Measurements from ENCODE around the gene CCDC28A. TPM values are rescaled to one million over a fixed set of nuclear protein-coding genes. Genes with fewer than 3 reads are reported as not detected.
A peak's percentile ranks its signal among the peaks of the same experiment; 100 is the strongest.

Gene CCDC28A
- total RNA-seq, 4 donors from 2014 or later = 7.9 to 28.9 (median 15.3) TPM

GRCh38 chr6:138811866-138812265, 38.3 kb downstream of the CCDC28A start:
- H3K4me3 ChIP-seq = no peak overlapping the region
- H3K9me3 ChIP-seq = no peaks in the 10 kb centered on the region
- H3K27ac ChIP-seq = no peak overlapping the region
- H3K27me3 ChIP-seq = no peaks in the 10 kb centered on the region
- TF ChIP-seq CTCF (IDR thresholded peaks at IDR 0.05) (no peak), POLR2A (IDR thresholded peaks at IDR 0.05) (no peak)
- no peaks in the 10 kb centered on the region for H3K36me3 ChIP-seq
- no peak for DNase-seq
- intact Hi-C loops (cut with DNase I; ENCODE audit: low total_unique reads) = loop anchor here (10.0 kb wide), 1 partner anchor 553 kb away; no protein-coding TSS in a partner anchor
- H3K4me1 ChIP-seq = no peaks in the 10 kb centered on the region

GRCh38 chr6:138814179-138814834, 40.7 kb downstream of the CCDC28A start:
- TF ChIP-seq CTCF (IDR thresholded peaks at IDR 0.05) (no peak), POLR2A (IDR thresholded peaks at IDR 0.05) (no peak)
- intact Hi-C loops (cut with DNase I; ENCODE audit: low total_unique reads) = loop anchor here (10.0 kb wide), 1 partner anchor 550 kb away; no protein-coding TSS in a partner anchor
- no peak overlapping the region for H3K27ac ChIP-seq

GRCh38 chr6:138815221-138815620, 41.7 kb downstream of the CCDC28A start:
- Histone ChIP-seq H3K36me3 (no peaks in the 10 kb centered on the region), H3K4me1 (no peaks in the 10 kb centered on the region), H3K4me3 (no peak overlapping the region), H3K27ac (no peak overlapping the region), H3K9me3 (no peaks in the 10 kb centered on the region), H3K27me3 (no peaks in the 10 kb centered on the region)
- no peak for TF ChIP-seq CTCF (IDR thresholded peaks at IDR 0.05)
- no peak for TF ChIP-seq POLR2A (IDR thresholded peaks at IDR 0.05)
- DNase-seq = no peak
- intact Hi-C loops (cut with DNase I; ENCODE audit: low total_unique reads) = loop anchor here (10.0 kb wide), 1 partner anchor 550 kb away; no protein-coding TSS in a partner anchor

More at GRCh38 chr6:138814179-138814834, 40.7 kb downstream of the CCDC28A start:
- Histone ChIP-seq H3K4me3 (no peak overlapping the region), H3K4me1 (no peaks in the 10 kb centered on the region), H3K27me3 (no peaks in the 10 kb centered on the region), H3K9me3 (no peaks in the 10 kb centered on the region), H3K36me3 (no peaks in the 10 kb centered on the region)
- DNase-seq = no peak

GRCh38 chr6:138815797-138816528, 42.4 kb downstream of the CCDC28A start:
- DNase-seq = no peak
- intact Hi-C loops (cut with DNase I; ENCODE audit: low total_unique reads) = loop anchor here (10.0 kb wide), 1 partner anchor 549 kb away; no protein-coding TSS in a partner anchor
- Histone ChIP-seq H3K27ac (no peak overlapping the region), H3K4me1 (no peaks in the 10 kb centered on the region), H3K9me3 (no peaks in the 10 kb centered on the region), H3K4me3 (no peak overlapping the region), H3K36me3 (no peaks in the 10 kb centered on the region), H3K27me3 (no peaks in the 10 kb centered on the region)
- TF ChIP-seq CTCF (IDR thresholded peaks at IDR 0.05) (peak; percentile 65 to 85 (median 77)), POLR2A (IDR thresholded peaks at IDR 0.05) (no peak)

- TF ChIP-seq POLR2A (IDR thresholded peaks at IDR 0.05) (no peak), CTCF (IDR thresholded peaks at IDR 0.05) (no peak)
- H3K27me3 ChIP-seq = no peaks in the 10 kb centered on the region
- no peak overlapping the region for H3K27ac ChIP-seq
- H3K36me3 ChIP-seq = no peaks in the 10 kb centered on the region
- H3K4me3 ChIP-seq = no peak overlapping the region
- DNase-seq = no peak
- H3K9me3 ChIP-seq = no peaks in the 10 kb centered on the region
- no peaks in the 10 kb centered on the region for H3K4me1 ChIP-seq
- intact Hi-C loops (cut with DNase I; ENCODE audit: low total_unique reads) = loop anchor here (10.0 kb wide), 1 partner anchor 547 kb away; no protein-coding TSS in a partner anchor
These were observed 44.2 kb downstream of the CCDC28A start for GRCh38 chr6:138817799-138818198.
